GM18505 (cell line): ENCODE data around the gene CDC42BPB.

Experiments
- ATAC-seq: cut with Tn5 transposase; IDR thresholded peaks from one replicate; pipeline ENCODE4 v1.9.1; 2021; ENCODE audit not compliant: unreplicated experiment
- POLR2A ChIP-seq: IDR thresholded peaks from 4 replicates; pipeline ENCODE4 v1.6.1; 2011; ENCODE audit warnings: borderline replicate concordance; ENCODE audit not compliant: insufficient read depth, insufficient read length; ENCODE audit errors: extremely low read depth

Gene CDC42BPB

DNA sequence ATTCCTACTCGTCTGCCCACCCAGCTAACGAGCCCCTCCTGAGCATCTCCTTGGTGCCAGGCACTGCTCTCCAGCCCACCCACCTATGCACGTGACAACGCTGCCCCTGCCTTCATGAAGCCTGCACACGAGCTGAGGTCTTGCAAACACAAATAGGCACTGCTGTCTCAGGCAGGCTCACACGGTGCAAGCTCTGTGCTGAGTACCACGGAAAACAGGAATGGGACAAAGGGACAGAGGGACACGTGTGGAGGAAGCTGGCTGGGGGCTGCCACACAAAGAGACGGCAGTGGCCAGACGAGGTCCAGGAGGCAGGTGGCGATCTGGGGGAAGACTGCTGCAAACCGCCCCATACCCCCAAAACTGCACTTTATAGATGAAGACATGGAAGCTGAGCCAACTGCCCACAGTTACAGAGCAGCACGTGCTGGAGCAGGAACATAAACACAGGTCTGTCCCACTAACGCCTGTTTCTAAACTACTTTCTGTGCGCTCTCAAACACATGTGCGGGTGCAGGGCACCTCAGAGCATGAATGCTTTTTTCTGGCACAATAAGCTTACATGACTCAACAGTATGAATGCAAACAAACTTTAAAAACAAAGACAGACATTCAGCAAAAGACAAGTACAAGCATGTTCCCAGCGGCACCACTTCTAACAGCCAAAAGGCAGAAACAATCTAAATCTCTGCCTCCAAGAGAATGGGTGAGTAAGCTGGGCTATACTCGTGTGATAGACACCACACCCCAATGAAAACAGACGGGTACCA is 70.4 kb downstream of the CDC42BPB start:
- ATAC-seq: no peak
- TF ChIP-seq POLR2A: no peak

DNA sequence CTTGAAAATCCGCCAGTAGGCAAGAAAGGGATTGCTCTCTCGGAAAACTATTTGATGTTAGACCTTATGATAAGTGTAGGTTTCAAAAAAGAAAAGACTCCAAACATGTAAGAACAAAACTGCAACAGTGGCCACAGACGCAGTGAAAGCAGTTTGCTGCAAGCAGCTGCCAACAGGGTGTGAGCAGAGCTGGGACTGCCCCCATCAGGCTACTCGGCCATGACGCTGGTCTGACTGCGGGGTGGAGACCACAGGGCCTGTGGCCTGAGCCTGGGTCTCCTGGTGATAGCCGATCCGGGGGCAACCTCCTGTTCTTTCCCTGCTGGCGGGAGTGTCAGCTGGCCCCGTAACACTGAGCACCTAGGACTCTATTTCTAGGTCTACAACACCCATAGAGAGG is 71.7 kb downstream of the CDC42BPB start:
- no peak for TF ChIP-seq POLR2A
- ATAC-seq: no peak

DNA sequence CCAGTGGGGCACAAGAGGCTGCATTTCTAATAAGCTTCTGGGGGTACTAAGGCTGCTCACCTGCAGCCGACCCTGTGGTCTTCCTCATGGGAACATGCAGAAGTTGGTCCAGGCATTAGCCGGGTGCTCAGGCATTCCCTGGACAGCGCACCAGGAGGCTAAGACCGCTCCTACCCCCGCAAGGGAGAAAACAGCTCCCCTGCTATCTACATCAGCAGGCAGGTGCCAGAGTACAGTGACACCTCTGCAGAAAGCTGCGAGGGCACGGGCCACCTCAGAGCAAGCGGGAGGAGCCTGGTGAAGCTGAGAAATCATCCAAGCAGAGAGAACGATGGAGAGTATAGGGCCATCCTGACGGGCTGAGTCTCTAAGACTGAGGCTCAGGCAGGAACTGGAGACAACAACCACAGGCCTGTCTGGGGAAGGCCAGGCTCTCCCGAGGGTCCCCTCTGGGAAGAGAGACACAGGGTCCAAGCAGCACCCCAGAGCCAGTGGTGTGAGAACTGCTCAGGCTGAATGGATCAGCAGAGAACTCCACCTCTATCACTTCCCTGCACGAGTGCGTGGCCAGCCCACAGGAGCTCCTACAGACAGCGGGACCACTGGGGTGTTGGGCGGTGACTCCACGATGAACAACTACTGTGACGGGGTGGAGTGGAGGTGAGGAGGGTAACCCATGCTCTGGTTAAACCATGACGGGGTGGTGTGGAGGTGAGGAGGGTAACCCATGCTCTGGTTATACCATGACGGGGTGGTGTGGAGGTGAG is 72.8 kb downstream of the CDC42BPB start:
- ATAC-seq: no peak
- TF ChIP-seq POLR2A: no peak

DNA sequence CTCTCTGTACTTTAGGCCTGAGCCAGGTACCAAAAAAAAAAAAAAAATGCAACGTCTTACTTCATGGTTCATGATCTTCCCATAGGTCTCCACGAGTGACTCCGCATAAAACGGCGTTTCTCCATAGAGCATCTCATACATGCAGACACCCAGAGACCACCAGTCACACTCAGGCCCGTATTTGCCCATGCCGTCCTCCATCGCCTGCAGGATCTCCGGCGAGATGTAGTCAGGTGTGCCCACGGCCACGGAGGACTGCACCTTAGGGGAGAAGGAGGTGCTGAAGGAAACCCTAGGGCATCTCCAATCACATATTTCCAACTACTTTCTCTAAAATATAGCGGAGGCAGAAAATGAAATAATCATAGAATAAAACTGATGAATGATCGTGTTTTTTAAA is 73.9 kb downstream of the CDC42BPB start:
- no peak for ATAC-seq
- no peak for TF ChIP-seq POLR2A

DNA sequence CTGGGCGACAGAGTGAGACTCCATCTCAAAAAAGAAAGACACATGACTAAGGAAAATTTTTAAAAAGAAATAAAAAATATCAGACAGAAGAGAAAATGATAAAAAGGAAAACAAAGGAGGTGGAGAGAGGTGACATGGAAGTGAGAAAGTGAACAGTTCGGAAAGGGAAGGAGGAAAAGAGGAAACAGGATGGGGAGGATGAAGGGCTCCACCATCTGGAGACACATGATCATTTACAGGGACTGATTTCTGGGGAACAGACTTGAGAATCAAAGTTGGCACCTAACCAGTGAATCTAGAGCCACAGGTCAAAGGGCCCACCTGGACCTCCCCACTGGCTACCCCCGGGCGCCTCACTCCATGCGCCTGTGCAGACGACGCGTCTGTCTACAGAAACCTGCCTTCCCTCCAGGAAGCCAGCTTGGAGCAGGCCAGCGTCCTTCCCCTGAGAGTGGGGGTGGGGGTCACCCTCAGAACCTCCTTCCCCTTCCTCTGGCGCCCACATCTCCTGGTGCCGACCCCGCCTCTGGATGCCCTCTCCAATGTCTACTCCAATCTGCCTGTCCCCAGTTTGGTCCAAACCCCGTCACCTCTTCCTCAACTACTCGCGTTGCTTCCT is 74.4 kb downstream of the CDC42BPB start:
- ATAC-seq: no peak
- no peak for TF ChIP-seq POLR2A

DNA sequence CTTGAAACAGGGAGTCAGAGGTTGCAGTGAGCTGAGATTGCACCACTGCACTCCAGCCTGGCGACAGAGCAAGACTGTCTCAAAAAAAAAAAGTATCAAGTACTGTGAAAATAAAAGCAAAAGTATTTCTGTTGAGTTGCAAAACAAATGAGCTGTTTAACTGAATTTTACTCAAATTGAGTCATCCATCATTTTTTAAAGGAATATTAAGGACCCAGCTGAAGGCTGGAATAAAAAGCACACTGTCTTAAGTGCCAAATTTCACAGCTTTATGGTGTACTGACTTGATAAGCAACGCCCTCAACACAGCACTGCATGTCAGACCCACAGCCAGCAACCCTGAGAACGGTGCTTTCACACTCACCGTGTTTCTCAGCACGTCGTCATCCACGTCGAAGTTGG is 76.9 kb downstream of the CDC42BPB start:
- no peak for ATAC-seq

DNA sequence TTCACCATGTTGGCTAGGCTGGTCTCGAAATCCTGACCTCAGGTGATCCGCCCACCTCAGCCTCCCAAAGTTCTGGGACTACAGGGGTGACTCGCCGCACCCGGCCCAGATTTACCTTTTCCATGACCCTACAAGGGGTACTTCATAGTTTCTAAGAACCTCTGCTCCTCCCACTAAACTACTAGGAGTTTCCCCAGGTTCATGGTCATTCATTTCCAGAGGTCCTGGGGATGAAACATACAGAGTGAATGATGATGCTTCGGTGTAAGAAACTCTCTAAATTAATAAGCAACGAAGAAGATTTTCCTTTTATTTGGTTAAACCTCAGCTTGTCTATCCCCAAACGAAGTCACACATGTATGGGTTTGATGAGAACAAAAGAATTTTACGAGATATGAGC is 77.9 kb downstream of the CDC42BPB start:
- no peak for ATAC-seq

More for the DNA sequence above, 76.9 kb downstream of the CDC42BPB start:
- no peak for TF ChIP-seq POLR2A

DNA sequence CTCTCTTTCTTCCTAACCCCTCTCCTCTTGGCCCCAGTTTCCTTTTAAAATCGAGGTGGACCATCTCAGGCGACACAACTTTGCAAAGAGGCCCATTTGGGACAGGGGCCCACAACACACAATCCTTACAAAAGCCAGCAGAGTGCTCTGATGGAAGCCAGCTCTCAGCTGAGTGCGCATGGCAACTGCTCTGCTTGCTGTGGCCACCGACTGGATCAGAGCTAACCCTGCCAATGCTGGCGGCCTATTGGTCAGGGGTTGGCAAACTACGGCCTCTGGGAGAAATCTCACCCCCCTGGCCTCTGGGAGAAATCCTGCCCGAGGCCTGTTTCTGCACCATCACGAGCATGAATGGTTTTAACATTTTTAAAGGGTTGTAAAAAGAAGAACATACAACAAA is 79.9 kb downstream of the CDC42BPB start:
- no peak for TF ChIP-seq POLR2A
- ATAC-seq: no peak

More for the DNA sequence above, 77.9 kb downstream of the CDC42BPB start:
- no peak for TF ChIP-seq POLR2A

DNA sequence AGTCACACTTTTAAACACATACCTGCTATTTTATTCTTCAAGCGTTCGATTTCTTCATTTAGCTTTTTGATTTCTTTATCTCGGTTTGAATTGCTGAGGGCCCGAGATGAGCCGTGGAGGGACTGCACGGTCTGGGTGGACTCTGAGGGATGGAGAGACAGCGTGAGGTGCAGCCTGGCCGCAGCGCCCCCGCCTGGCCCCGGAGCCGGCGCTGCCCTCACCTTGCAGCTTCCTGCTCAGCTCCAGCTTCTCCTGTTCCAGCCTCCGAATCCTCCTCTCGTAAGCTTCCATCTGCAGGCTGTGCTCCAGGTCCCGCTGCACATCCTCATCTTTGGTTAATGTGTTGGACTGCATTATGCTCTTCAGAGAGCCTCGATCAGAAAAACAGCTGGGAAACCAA is 81.7 kb downstream of the CDC42BPB start:
- no peak for TF ChIP-seq POLR2A
- no peak for ATAC-seq

DNA sequence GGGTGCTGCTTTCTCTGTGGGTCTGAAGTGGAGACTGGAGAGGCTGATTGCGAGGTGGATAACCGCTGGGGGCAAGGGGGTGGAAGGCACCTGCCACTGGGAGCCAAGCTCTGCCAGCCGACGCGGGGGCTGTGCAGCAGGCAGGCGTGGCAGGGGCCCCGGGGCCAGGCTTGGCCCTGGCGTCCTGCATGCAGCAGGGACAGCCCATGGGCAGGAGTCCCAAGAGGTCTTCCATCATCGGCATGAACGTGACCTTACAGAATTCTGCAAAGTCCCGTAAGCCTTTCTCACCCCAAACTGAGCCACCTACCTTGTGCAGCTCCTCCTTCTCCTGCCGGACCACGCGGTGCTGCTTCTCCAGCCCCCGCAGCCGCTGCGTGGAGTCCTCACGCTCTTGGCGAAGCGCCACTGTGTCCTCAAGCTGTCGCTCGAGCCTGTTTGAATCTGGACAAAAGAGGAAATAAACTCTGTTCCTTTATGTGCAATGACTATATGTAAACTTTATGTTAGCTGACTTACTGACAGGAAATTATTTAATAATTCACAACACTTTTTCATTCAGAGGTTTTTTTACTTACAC is 83.6 kb downstream of the CDC42BPB start:
- no peak for ATAC-seq
- TF ChIP-seq POLR2A: no peak

DNA sequence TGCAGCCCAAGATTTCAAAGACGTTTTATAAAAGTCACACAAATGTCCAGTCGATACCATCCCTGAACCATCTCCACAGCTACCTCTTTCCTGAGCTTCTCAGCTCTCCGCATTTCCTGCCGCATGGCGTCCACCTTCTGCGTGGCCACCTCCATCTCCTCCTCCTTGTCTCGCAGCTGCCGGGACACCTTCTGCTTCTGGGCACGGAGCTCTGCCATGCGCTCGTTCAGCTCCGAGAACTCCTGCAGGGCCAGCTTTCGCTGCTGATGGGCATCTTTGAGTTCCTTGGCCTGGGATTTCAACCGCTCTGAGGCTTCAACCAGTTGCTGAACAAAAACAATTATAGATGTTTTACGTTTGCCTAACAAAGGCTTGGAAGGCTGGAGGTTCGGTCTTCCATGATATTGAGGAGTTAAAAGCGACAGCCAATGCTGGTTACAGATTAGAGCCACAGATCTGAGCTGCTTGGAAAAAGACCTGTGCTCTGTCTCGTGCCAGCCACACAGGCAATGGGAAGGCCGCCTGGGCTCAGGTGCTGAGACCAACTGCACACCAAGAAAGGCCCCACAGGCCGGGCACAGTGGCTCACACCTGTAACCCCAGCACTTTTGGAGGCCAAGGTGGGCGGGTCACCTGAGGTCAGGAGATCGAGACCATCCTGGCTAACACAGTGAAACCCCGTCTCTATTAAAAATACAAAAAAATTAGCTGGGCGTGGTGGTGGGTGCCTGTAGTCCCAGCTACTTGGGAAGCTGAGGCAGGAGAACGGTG is 85.3 kb downstream of the CDC42BPB start:
- no peak for TF ChIP-seq POLR2A

DNA sequence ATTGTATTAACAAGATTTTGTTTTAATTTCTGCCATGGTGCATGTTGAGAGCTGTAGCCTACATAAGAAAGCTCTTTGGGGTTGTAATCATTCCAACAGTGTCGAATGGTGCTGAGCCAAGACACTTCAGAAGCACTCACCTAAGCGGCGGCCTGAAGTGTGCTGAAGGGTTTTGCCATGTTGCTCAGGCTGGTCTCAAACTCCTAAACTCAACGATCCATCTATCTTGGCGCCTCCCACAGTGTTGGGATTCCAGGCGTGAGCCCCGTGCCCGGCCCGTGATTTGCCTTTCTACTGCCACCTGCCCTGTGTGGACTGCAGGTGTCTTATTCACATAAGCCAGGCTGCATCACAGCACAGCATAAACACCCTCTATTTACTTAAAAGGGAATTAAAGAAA is 86.0 kb downstream of the CDC42BPB start:
- no peak for ATAC-seq
- no peak for TF ChIP-seq POLR2A

More for the DNA sequence above, 85.3 kb downstream of the CDC42BPB start:
- no peak for ATAC-seq

DNA sequence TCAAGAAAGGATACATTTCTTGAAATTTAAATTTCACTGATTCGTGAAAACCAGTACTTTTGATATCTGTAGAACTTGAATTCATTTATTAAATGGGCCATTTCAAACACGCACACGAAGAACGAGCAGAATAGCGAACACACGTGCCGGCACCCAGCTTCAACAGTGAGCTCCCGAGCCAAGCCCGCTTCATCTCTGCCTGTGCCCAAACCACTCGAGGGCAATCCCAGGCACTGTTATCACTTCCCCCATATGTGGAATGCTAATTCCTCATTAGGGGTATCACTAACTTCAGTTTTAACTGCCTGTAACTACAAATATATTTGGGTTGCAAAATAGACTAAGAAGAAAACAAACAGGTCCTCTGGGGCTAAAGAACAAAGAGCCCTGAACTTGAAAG is 86.9 kb downstream of the CDC42BPB start:
- TF ChIP-seq POLR2A: no peak
- ATAC-seq: no peak
